SK-N-SH (cell line): ENCODE data around the gene PRMT2. TPM values are rescaled to one million over a fixed set of nuclear protein-coding genes. Genes with fewer than 3 reads are reported as not detected.
A peak's percentile ranks its signal among the peaks of the same experiment; 100 is the strongest.

ENCODE experiments used
- CTCF ChIA-PET: fragments of 300-600, 350-600 bp; formaldehyde crosslinking; extraction: SDS; loops from one replicate; lab custom pipeline; 2021; lab: Yijun Ruan, JAX
- POLR2A ChIA-PET: fragments of 350-600 bp; sonication (Branson Sonifier 250); formaldehyde crosslinking; extraction: SDS; loops from one replicate; lab custom pipeline; 2020; ENCODE audit warnings: antibody characterized with exemption, inconsistent platforms; lab: Yijun Ruan, JAX
- DNase-seq: peaks from one replicate; pipeline ENCODE4 v3.0.0; 2012
- H2AFZ ChIP-seq: fragments of 200-600 bp; sonication (generic); 2 replicates; pipeline ENCODE4 v1.8.1; 2016; ENCODE audit warnings: antibody characterized with exemption, mild to moderate bottlenecking, low read depth
- H3F3A ChIP-seq: fragments of 200-600 bp; sonication (generic); replicated peaks from 2 replicates; pipeline ENCODE3; 2016; ENCODE audit warnings: antibody characterized with exemption, mild to moderate bottlenecking; ENCODE audit not compliant: insufficient read depth
- H3K27ac ChIP-seq, 2 experiments: fragments of 200-500 bp in 1 of 2; fragments of 200-600 bp in 1 of 2; sonication (Bioruptor generic) in 1 of 2; sonication (generic), shearing (Covaris generic) in 1 of 2; 2 replicates each; pipeline versions ENCODE4 v1.5.1 to v1.6.1; 2014 to 2016; ENCODE audit warnings: low read depth in 2 of 2, inconsistent platforms in 1 of 2, low read length in 1 of 2, mild to moderate bottlenecking in 1 of 2, mixed read lengths in 1 of 2
- H3K27me3 ChIP-seq: fragments of 200-600 bp; sonication (generic), shearing (Covaris generic); 2 replicates; pipeline ENCODE4 v1.6.1; 2016; ENCODE audit warnings: mixed run types; ENCODE audit not compliant: insufficient read depth
- H3K36me3 ChIP-seq, 2 experiments: fragments of 200-500 bp in 1 of 2; fragments of 200-600 bp in 1 of 2; sonication (Bioruptor generic) in 1 of 2; sonication (generic) in 1 of 2; replicated peaks in 1 of 2; 2 replicates each; pipeline versions ENCODE3 to v1.5.1; 2014 to 2016; ENCODE audit warnings: low read length in 1 of 2, mild to moderate bottlenecking in 1 of 2; ENCODE audit not compliant: insufficient read depth in 2 of 2, control insufficient read depth in 1 of 2
- H3K4me1 ChIP-seq, 2 experiments: fragments of 200-500 bp in 1 of 2; fragments of 200-600 bp in 1 of 2; sonication (Bioruptor generic) in 1 of 2; sonication (generic), shearing (Covaris generic) in 1 of 2; 2 replicates each; pipeline versions ENCODE4 v1.5.1 to v1.6.1; 2014 to 2016; ENCODE audit warnings: low read depth in 1 of 2, low read length in 1 of 2, mixed run types in 1 of 2; ENCODE audit not compliant: insufficient read depth in 2 of 2, control insufficient read depth in 1 of 2
- H3K4me2 ChIP-seq: fragments of 200-600 bp; sonication (generic), shearing (Covaris generic); 2 replicates; pipeline ENCODE4 v1.6.1; 2017; ENCODE audit warnings: mixed run types
- H3K4me3 ChIP-seq, 2 experiments: fragments of 200-500 bp in 1 of 2; fragments of 200-600 bp in 1 of 2; sonication (Bioruptor generic) in 1 of 2; sonication (generic), shearing (Covaris generic) in 1 of 2; 2 replicates each; pipeline versions ENCODE4 v1.5.1 to v1.8.1; 2014 to 2016; ENCODE audit warnings: low read depth in 2 of 2, inconsistent platforms in 1 of 2, low read length in 1 of 2, mild to moderate bottlenecking in 1 of 2, mixed read lengths in 1 of 2, moderate library complexity in 1 of 2
- H3K79me2 ChIP-seq: fragments of 200-600 bp; sonication (generic); 2 replicates; pipeline ENCODE4 v1.8.1; 2017; ENCODE audit warnings: mild to moderate bottlenecking; ENCODE audit not compliant: insufficient read depth
- H3K9ac ChIP-seq: fragments of 200-600 bp; sonication (generic); 2 replicates; pipeline ENCODE4 v1.6.1; 2017; ENCODE audit warnings: mixed run types
- H3K9me2 ChIP-seq: fragments of 200-600 bp; sonication (generic); 2 replicates; pipeline ENCODE4 v1.6.1; 2017; ENCODE audit warnings: mixed run types
- H3K9me3 ChIP-seq: fragments of 200-600 bp; sonication (generic); 2 replicates; pipeline ENCODE4 v1.6.1; 2017; ENCODE audit warnings: mixed run types, mild to moderate bottlenecking, moderate library complexity
- H4K20me1 ChIP-seq: fragments of 200-600 bp; sonication (generic); 2 replicates; pipeline ENCODE4 v1.6.1; 2017; ENCODE audit warnings: mild to moderate bottlenecking, mixed run types; ENCODE audit not compliant: insufficient read depth
- CHD2 ChIP-seq: fragments of 150-350 bp; IDR thresholded peaks from 2 replicates; pipeline ENCODE4 v1.6.1; 2018; ENCODE audit warnings: low read length; ENCODE audit not compliant: partially characterized antibody
- ELF1 ChIP-seq: IDR thresholded peaks from 2 replicates; pipeline ENCODE4 v1.4.0; 2012
- EZH2phosphoT487 ChIP-seq: fragments of 200-600 bp; sonication (generic); IDR thresholded peaks from 2 replicates; pipeline ENCODE4 v1.6.1; 2017; ENCODE audit warnings: low read depth, mixed run types, mild to moderate bottlenecking, antibody characterized with exemption, moderate library complexity, borderline replicate concordance
- FOSL2 ChIP-seq: IDR thresholded peaks from 2 replicates; pipeline ENCODE4 v1.4.0; 2012; ENCODE audit warnings: low read depth, mild to moderate bottlenecking, moderate library complexity, borderline replicate concordance
- FOXJ3 ChIP-seq: sonication (generic); formaldehyde crosslinking; IDR thresholded peaks from 2 replicates; pipeline ENCODE4 v1.5.1; 2020; ENCODE audit warnings: mild to moderate bottlenecking, missing genetic modification reagents
- FOXM1 ChIP-seq: IDR thresholded peaks from 2 replicates; pipeline ENCODE4 v1.4.0; 2012; ENCODE audit warnings: low read depth, mild to moderate bottlenecking
- GATA2 ChIP-seq: sonication (generic); formaldehyde crosslinking; IDR thresholded peaks from 2 replicates; pipeline ENCODE4 v1.5.0; 2020; ENCODE audit warnings: mild to moderate bottlenecking, missing genetic modification reagents
- IRF3 ChIP-seq: fragments of 150-350 bp; IDR thresholded peaks from 2 replicates; pipeline ENCODE4 v1.6.1; 2016; ENCODE audit warnings: mild to moderate bottlenecking, low read depth, low read length
- JUND ChIP-seq: IDR thresholded peaks from 2 replicates; pipeline ENCODE4 v1.4.0; 2012
- MEF2A ChIP-seq: IDR thresholded peaks from 2 replicates; pipeline ENCODE4 v1.4.0; 2012; ENCODE audit warnings: low read depth, borderline replicate concordance
- MXI1 ChIP-seq: IDR thresholded peaks from 2 replicates; pipeline ENCODE4 v1.6.1; 2012; ENCODE audit warnings: mild to moderate bottlenecking, low read depth, low read length, improper control_type of control experiment
- NFIC ChIP-seq: IDR thresholded peaks from 2 replicates; pipeline ENCODE4 v1.4.0; 2012; ENCODE audit warnings: borderline replicate concordance
- NRF1 ChIP-seq: IDR thresholded peaks from 2 replicates; pipeline ENCODE4 v1.6.1; 2012; ENCODE audit warnings: low read depth, mild to moderate bottlenecking, low read length
- POLR2AphosphoS5 ChIP-seq: IDR thresholded peaks from 2 replicates; pipeline ENCODE4 v1.6.1; 2012; ENCODE audit warnings: low read depth, low read length
- REST ChIP-seq: IDR thresholded peaks from 2 replicates; pipeline ENCODE4 v1.6.1; 2012; ENCODE audit warnings: mild to moderate bottlenecking, low read depth, low read length, moderate library complexity
- TCF12 ChIP-seq: IDR thresholded peaks from 2 replicates; pipeline ENCODE4 v1.4.0; 2012
- USF1 ChIP-seq: IDR thresholded peaks from 2 replicates; pipeline ENCODE4 v1.4.0; 2012; ENCODE audit warnings: low read depth, borderline replicate concordance
- USF2 ChIP-seq: fragments of 150-350 bp; IDR thresholded peaks from 2 replicates; pipeline ENCODE4 v1.6.1; 2017; ENCODE audit warnings: antibody characterized with exemption, low read length, low read depth, borderline replicate concordance
- WGBS: methylation state at CpG from one replicate; pipeline ENCODE4 v1.1.6; 2017; ENCODE audit warnings: low lambda C conversion rate; 5-methylcytosine and 5-hydroxymethylcytosine counted together
- polyA plus RNA-seq, 3 experiments: library from polyadenylated mRNA; depleted of rRNA; stranded (reverse); fragments of >200 nt; gene quantifications; 2 replicates each; pipeline ENCODE4 v1.2.3, GENCODE V29; 2012

PRMT2 gene
- polyA plus RNA-seq, 1 of the 3 experiments (the other 2 are of a cell fraction), result 278 TPM

GRCh38 chr21:46661642-46662366, 26.3 kb downstream of the PRMT2 start:
- ChIA-PET POLR2A (no interaction called here), CTCF (interaction anchor here (0.7 to 1.6 kb wide), 5 partner anchors 10 to 33 kb away, joined by 3 to 7 read pairs (median 5); partner anchors contain the start of gene PRMT2)
- peak overlapping the region in 1 of 2 experiments; percentile 34; a peak in 2 of 4 replicates for H3K27ac ChIP-seq
- peak overlapping the region in 1 of 2 experiments; percentile 21; a peak in 2 of 4 replicates for H3K4me3 ChIP-seq
- H3F3A ChIP-seq, result peaks cover 10% of the 10 kb centered on the region
- WGBS, result 84% methylated on average over 53 of the region's 61 CpGs
- peak; percentile 59 for DNase-seq
- no peaks in the 10 kb centered on the region for H3K79me2 ChIP-seq
- peaks cover 34 to 37% of the 10 kb centered on the region in 2 experiments for H3K36me3 ChIP-seq
- no peaks in the 10 kb centered on the region; a peak in 1 of 4 replicates for H3K4me1 ChIP-seq
- no peak overlapping the region for H3K9ac ChIP-seq
- H2AFZ ChIP-seq, result no peak overlapping the region
- no peaks in the 10 kb centered on the region for H3K27me3 ChIP-seq
- H3K9me3 ChIP-seq, result no peaks in the 10 kb centered on the region
- TF ChIP-seq IRF3, result no peak
- 0 out of 2 replicates have a peak, but pooled peaks have one; percentile 1 for TF ChIP-seq MXI1
- no peak overlapping the region for H3K4me2 ChIP-seq
- no peaks in the 10 kb centered on the region for H4K20me1 ChIP-seq
- H3K9me2 ChIP-seq, result no peaks in the 10 kb centered on the region

- Histone ChIP-seq H3K4me3 (no peak overlapping the region), H3K36me3 (peaks cover 33 to 34% of the 10 kb centered on the region in 2 experiments), H3K9me3 (no peaks in the 10 kb centered on the region), H3K9ac (no peak overlapping the region), H3K4me1 (no peaks in the 10 kb centered on the region; a peak in 1 of 4 replicates), H3K4me2 (no peak overlapping the region), H3K79me2 (no peaks in the 10 kb centered on the region), H3K9me2 (no peaks in the 10 kb centered on the region), H3K27ac (no peak overlapping the region), H2AFZ (no peak overlapping the region), H4K20me1 (no peaks in the 10 kb centered on the region), H3K27me3 (no peaks in the 10 kb centered on the region), H3F3A (peaks cover 10% of the 10 kb centered on the region)
- WGBS, result 93% methylated on average over 3 of the region's 11 CpGs
- ChIA-PET POLR2A (no interaction called here), CTCF (interaction anchor here (1.1 to 1.6 kb wide), 3 partner anchors 19 to 27 kb away, joined by 3 to 7 read pairs (median 5); partner anchors contain the start of gene PRMT2)
- TF ChIP-seq POLR2AphosphoS5 (no peak), ELF1 (no peak), USF2 (no peak), CHD2 (no peak), NFIC (no peak), FOSL2 (no peak), USF1 (no peak), TCF12 (no peak), REST (no peak), FOXM1 (no peak), MEF2A (no peak), NRF1 (no peak), GATA2 (CRISPR knock-in tag) (no peak), FOXJ3 (CRISPR knock-in tag) (no peak), EZH2phosphoT487 (no peak), JUND (no peak)
- DNase-seq, result peak; percentile 27
Observed at GRCh38 chr21:46662367-46662654, 26.8 kb downstream of the PRMT2 start.
